Measurements from ENCODE around the gene PRKAG2. TPM values are rescaled to one million over a fixed set of nuclear protein-coding genes. Genes with fewer than 3 reads are reported as not detected.
"Not testable (repeated sequence)": the region's sequence is repeated elsewhere in the genome, so short reads cannot be mapped to it uniquely, and the experiment has no call there.

PRKAG2 gene
- polyA plus RNA-seq, 1 donor, result 12.3 TPM

- DNase-seq (ENCODE audit: low read depth), result no peak
Measured at GRCh38 chr7:151553356-151553755, 323.6 kb downstream of the PRKAG2 start.

- no peak for DNase-seq (ENCODE audit: low read depth)
Measured at GRCh38 chr7:151552352-151553028, 324.4 kb downstream of the PRKAG2 start.

GRCh38 chr7:151551820-151552219 is 325.1 kb downstream of the PRKAG2 start:
- no peak for DNase-seq (ENCODE audit: low read depth)

- DNase-seq (ENCODE audit: low read depth), result no peak
Measured at GRCh38 chr7:151550656-151551286, 326.1 kb downstream of the PRKAG2 start.

GRCh38 chr7:151549644-151550043 is 327.3 kb downstream of the PRKAG2 start:
- DNase-seq (ENCODE audit: low read depth), result no peak

- DNase-seq (ENCODE audit: low read depth), result no peak
Measured at GRCh38 chr7:151549083-151549482, 327.8 kb downstream of the PRKAG2 start.

- no peak for DNase-seq (ENCODE audit: low read depth)
Measured at GRCh38 chr7:151544183-151544582, 332.7 kb downstream of the PRKAG2 start.

- no peak for DNase-seq (ENCODE audit: low read depth)
Measured at GRCh38 chr7:151542606-151543130, 334.2 kb downstream of the PRKAG2 start.

- no peak for DNase-seq (ENCODE audit: low read depth)
Measured at GRCh38 chr7:151541709-151542499, 335.0 kb downstream of the PRKAG2 start.

GRCh38 chr7:151540146-151540545 is 336.8 kb downstream of the PRKAG2 start:
- DNase-seq (ENCODE audit: low read depth), result no peak

GRCh38 chr7:151539088-151539671 is 337.7 kb downstream of the PRKAG2 start:
- no peak for DNase-seq (ENCODE audit: low read depth)

GRCh38 chr7:151537818-151538561 is 338.9 kb downstream of the PRKAG2 start:
- DNase-seq (ENCODE audit: low read depth), result no peak

- not testable (repeated sequence) for DNase-seq (ENCODE audit: low read depth)
Measured at GRCh38 chr7:151536178-151536577, 340.7 kb downstream of the PRKAG2 start.

GRCh38 chr7:151529842-151530241 is 347.1 kb downstream of the PRKAG2 start:
- no peak for DNase-seq (ENCODE audit: low read depth)

- DNase-seq (ENCODE audit: low read depth), result no peak
Measured at GRCh38 chr7:151524845-151525244, 352.1 kb downstream of the PRKAG2 start.

GRCh38 chr7:151524331-151524730 is 352.6 kb downstream of the PRKAG2 start:
- DNase-seq (ENCODE audit: low read depth), result no peak

- no peak for DNase-seq (ENCODE audit: low read depth)
Measured at GRCh38 chr7:151520419-151521261, 356.3 kb downstream of the PRKAG2 start.

- peak; percentile 96 for DNase-seq (ENCODE audit: low read depth)
Measured at GRCh38 chr7:151519765-151520418, 357.0 kb downstream of the PRKAG2 start, which contains the start of gene RHEB. RHEB (minus strand) TSS chr7:151519895; CDS start chr7:151519511, 384 bp downstream.

GRCh38 chr7:151518947-151519764 is 357.8 kb downstream of the PRKAG2 start:
- not testable (repeated sequence) for DNase-seq (ENCODE audit: low read depth)

All from forelimb muscle (tissue), 1 donor.